SJSA1 (cell line): ENCODE data around the gene WDR27. TPM values are rescaled to one million over a fixed set of nuclear protein-coding genes. Genes with fewer than 3 reads are reported as not detected.
A peak's percentile ranks its signal among the peaks of the same experiment; 100 is the strongest.

Experiments
- DNase-seq, 2 experiments: peaks; one replicate each; pipeline ENCODE4 v3.0.0-alpha.2; 2015 to 2020; ENCODE audit warnings: low spot score in 2 of 2, low read depth in 1 of 2
- H3K27ac ChIP-seq: fragments of 250-450 bp; sonication (Bioruptor Pico); 2 replicates; pipeline ENCODE4 v1.5.1; 2020; ENCODE audit warnings: mild to moderate bottlenecking, moderate library complexity
- H3K27me3 ChIP-seq: fragments of 250-450 bp; sonication (Bioruptor Pico); replicated peaks from 2 replicates; pipeline ENCODE4 v1.5.1; 2020; ENCODE audit warnings: mild to moderate bottlenecking, moderate library complexity
- H3K36me3 ChIP-seq: fragments of 250-450 bp; sonication (Bioruptor Pico); 2 replicates; pipeline ENCODE4 v1.5.1; 2020; ENCODE audit warnings: mild to moderate bottlenecking
- H3K4me1 ChIP-seq: fragments of 250-450 bp; sonication (Bioruptor Pico); replicated peaks from 2 replicates; pipeline ENCODE4 v1.6.1; 2021; ENCODE audit warnings: mild to moderate bottlenecking
- H3K4me3 ChIP-seq: fragments of 250-450 bp; sonication (Bioruptor Pico); 2 replicates; pipeline ENCODE4 v1.5.1; 2020; ENCODE audit warnings: mild to moderate bottlenecking
- H3K9me3 ChIP-seq: fragments of 250-450 bp; sonication (Bioruptor Pico); replicated peaks from 2 replicates; pipeline ENCODE4 v1.5.1; 2020; ENCODE audit warnings: mild to moderate bottlenecking
- total RNA-seq: library from RNA; depleted of rRNA; stranded (reverse); fragments of >200 nt; shearing (Covaris generic); gene quantifications from 2 replicates; pipeline ENCODE4 v1.2.3, GENCODE V29; 2014

The WDR27 gene
- total RNA-seq, 1 experiment from 2014 or later: 9.6 TPM

DNA sequence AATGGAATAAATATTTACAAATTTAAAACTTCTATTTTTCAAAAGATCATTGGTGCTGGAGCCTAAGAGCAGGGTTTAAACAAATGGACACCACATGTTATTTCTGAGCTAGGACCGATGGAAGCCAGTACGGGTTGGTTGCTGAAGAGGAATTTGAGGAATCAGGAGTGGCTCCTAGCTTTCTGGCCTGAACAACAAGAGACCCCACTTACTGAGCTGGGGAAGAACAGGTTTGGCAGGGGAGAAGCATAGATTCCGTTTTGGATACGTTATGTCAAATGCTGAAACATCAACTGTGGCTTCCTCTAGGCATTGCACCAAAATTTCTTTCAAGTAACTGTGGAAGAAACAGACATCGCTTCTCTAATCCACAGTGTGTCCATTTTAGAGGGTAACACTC lies 6.7 kb downstream of the WDR27 start:
- no peak overlapping the region for H3K27ac ChIP-seq
- H3K9me3 ChIP-seq: no peaks in the 10 kb centered on the region; the same call in 1 of the 2 replicates
- H3K4me1 ChIP-seq: peaks cover 3% of the 10 kb centered on the region
- no peak overlapping the region for H3K4me3 ChIP-seq
- peaks cover 13% of the 10 kb centered on the region; the same call in 1 of the 2 replicates for H3K36me3 ChIP-seq
- DNase-seq: no peak
- no peaks in the 10 kb centered on the region for H3K27me3 ChIP-seq

DNA sequence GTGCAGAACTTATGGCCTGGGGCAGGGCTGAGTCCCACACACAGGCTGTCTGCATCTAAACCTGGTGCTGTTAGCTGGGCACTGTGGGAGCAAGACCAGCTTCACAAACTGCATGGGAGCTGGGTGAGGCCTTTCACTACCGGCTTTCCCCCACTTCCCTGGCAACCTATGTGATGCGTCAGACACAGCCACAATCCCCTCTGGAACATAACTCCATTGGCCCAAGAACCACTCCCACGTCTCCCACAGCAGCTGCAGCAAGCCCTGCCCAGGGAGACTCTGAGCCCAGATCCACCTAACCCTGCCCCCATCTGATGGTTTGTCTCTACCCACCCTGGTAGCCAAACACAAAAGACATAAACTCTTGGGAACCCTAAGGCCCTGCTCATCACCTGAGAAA lies 9.3 kb downstream of the WDR27 start:
- Histone ChIP-seq H3K4me3 (no peak overlapping the region), H3K36me3 (peaks cover 21% of the 10 kb centered on the region), H3K4me1 (0 out of 2 replicates have a peak, but pooled peaks cover 3% of the 10 kb centered on the region), H3K9me3 (no peaks in the 10 kb centered on the region; the same call in 1 of the 2 replicates), H3K27me3 (no peaks in the 10 kb centered on the region), H3K27ac (no peak overlapping the region)
- DNase-seq: no peak

GRCh38 chr6:169691260-169691659 lies 10.6 kb downstream of the WDR27 start:
- Histone ChIP-seq H3K4me1 (0 out of 2 replicates have a peak, but pooled peaks cover 3% of the 10 kb centered on the region), H3K27ac (no peak overlapping the region), H3K9me3 (peaks cover 4% of the 10 kb centered on the region; the same call in 1 of the 2 replicates), H3K4me3 (no peak overlapping the region), H3K36me3 (peaks cover 31% of the 10 kb centered on the region), H3K27me3 (no peaks in the 10 kb centered on the region)
- no peak for DNase-seq

DNA sequence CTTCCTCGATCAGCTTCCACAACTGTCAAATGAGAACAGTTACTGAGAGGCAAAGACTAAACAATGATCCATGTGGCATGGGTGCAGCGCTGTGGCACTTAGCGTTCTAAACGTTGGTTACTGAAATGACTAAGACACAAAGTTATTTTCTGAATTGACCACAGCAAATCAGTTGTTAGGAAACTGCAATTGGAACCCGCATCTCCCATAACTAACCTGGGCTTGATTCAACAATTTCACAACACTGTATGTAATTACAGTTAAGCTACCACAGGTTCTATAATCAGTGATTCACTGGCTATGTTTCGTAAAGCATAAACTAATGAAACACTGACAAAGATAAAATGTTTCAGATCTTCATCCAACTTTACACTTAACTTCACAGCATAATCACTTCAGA lies 12.5 kb downstream of the WDR27 start:
- no peak overlapping the region for H3K27ac ChIP-seq
- H3K4me3 ChIP-seq: no peak overlapping the region
- no peaks in the 10 kb centered on the region for H3K27me3 ChIP-seq
- 0 out of 2 replicates have a peak, but pooled peaks cover 3% of the 10 kb centered on the region for H3K4me1 ChIP-seq
- DNase-seq: peak in 1 of 2 experiments; percentile 17
- peaks cover 8% of the 10 kb centered on the region for H3K9me3 ChIP-seq
- peaks cover 28% of the 10 kb centered on the region for H3K36me3 ChIP-seq

- Histone ChIP-seq H3K9me3 (peaks cover 8% of the 10 kb centered on the region), H3K4me3 (no peak overlapping the region), H3K36me3 (peaks cover 39% of the 10 kb centered on the region), H3K4me1 (0 out of 2 replicates have a peak, but pooled peaks cover 3% of the 10 kb centered on the region), H3K27me3 (no peaks in the 10 kb centered on the region), H3K27ac (no peak overlapping the region)
- no peak for DNase-seq
Observed at GRCh38 chr6:169685860-169686259, 16.0 kb downstream of the WDR27 start.

DNA sequence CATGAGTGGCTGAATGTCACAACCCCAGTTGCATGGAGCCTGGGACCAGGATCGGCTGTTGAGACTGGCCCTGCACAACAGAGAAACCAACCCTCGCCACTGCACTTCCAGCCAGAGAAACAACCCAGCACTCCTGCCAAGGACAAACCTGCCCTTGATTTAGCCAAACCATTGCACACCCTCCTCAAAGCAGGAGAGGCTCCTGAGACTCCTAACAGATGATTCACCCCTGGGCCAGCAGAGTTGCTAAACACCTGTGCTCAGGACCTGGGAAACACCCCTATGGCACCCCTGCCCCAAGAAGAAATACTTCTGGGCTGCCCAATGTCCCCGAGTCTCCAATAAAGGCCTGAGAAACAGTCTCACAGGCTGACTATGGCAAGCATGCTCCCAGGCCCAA lies 17.8 kb downstream of the WDR27 start:
- H3K27ac ChIP-seq: no peak overlapping the region
- no peaks in the 10 kb centered on the region for H3K27me3 ChIP-seq
- no peak for DNase-seq
- H3K9me3 ChIP-seq: peaks cover 8% of the 10 kb centered on the region
- H3K4me1 ChIP-seq: 0 out of 2 replicates have a peak, but pooled peaks cover 3% of the 10 kb centered on the region
- peaks cover 39% of the 10 kb centered on the region for H3K36me3 ChIP-seq
- no peak overlapping the region for H3K4me3 ChIP-seq

- Histone ChIP-seq H3K9me3 (no peaks in the 10 kb centered on the region), H3K4me1 (no peaks in the 10 kb centered on the region), H3K4me3 (no peak overlapping the region), H3K27ac (no peak overlapping the region), H3K36me3 (peaks cover 18% of the 10 kb centered on the region), H3K27me3 (no peaks in the 10 kb centered on the region)
- DNase-seq: no peak
Observed at GRCh38 chr6:169678342-169678741, 23.5 kb downstream of the WDR27 start.

DNA sequence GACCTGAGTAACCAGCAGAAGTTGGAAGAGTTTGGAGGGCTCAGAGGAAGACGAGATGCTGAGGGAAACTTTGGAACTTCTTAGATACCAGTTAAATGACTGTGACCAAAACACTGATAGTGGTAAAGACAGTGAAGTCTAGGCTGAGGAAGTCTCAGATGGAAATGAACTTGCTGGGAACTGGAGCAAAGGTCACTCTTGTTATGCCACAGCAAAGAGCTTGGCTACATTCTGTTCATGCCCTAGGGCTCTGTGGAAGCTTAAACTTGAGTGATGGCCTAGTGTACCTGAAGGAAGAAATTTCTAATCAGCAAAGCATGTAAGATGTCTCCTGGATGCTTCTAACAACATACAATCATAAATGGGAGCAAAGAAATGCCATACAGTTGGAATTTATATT lies 24.7 kb downstream of the WDR27 start:
- DNase-seq: no peak
- peaks cover 13% of the 10 kb centered on the region for H3K36me3 ChIP-seq
- H3K27ac ChIP-seq: no peak overlapping the region
- no peak overlapping the region for H3K4me3 ChIP-seq
- H3K4me1 ChIP-seq: no peaks in the 10 kb centered on the region
- H3K9me3 ChIP-seq: no peaks in the 10 kb centered on the region
- H3K27me3 ChIP-seq: no peaks in the 10 kb centered on the region

- Histone ChIP-seq H3K4me1 (no peaks in the 10 kb centered on the region), H3K27me3 (no peaks in the 10 kb centered on the region), H3K4me3 (no peak overlapping the region), H3K27ac (no peak overlapping the region), H3K9me3 (no peaks in the 10 kb centered on the region), H3K36me3 (peaks cover 11% of the 10 kb centered on the region)
- no peak for DNase-seq
Observed at GRCh38 chr6:169675011-169675410, 26.8 kb downstream of the WDR27 start.

GRCh38 chr6:169671563-169671962 lies 30.3 kb downstream of the WDR27 start:
- no peaks in the 10 kb centered on the region for H3K9me3 ChIP-seq
- no peak for DNase-seq
- H3K27ac ChIP-seq: no peak overlapping the region
- peaks cover 22% of the 10 kb centered on the region for H3K36me3 ChIP-seq
- H3K4me1 ChIP-seq: no peaks in the 10 kb centered on the region
- H3K4me3 ChIP-seq: no peak overlapping the region
- no peaks in the 10 kb centered on the region for H3K27me3 ChIP-seq

GRCh38 chr6:169669889-169670288 lies 31.9 kb downstream of the WDR27 start:
- Histone ChIP-seq H3K27ac (no peak overlapping the region), H3K27me3 (no peaks in the 10 kb centered on the region), H3K36me3 (peaks cover 22% of the 10 kb centered on the region), H3K4me3 (no peak overlapping the region), H3K4me1 (no peaks in the 10 kb centered on the region), H3K9me3 (no peaks in the 10 kb centered on the region)
- no peak for DNase-seq

- DNase-seq: no peak
- Histone ChIP-seq H3K4me1 (no peaks in the 10 kb centered on the region), H3K36me3 (peaks cover 22% of the 10 kb centered on the region), H3K4me3 (no peak overlapping the region), H3K27me3 (no peaks in the 10 kb centered on the region), H3K9me3 (no peaks in the 10 kb centered on the region), H3K27ac (no peak overlapping the region)
Observed at GRCh38 chr6:169669147-169669546, 32.7 kb downstream of the WDR27 start.

DNA sequence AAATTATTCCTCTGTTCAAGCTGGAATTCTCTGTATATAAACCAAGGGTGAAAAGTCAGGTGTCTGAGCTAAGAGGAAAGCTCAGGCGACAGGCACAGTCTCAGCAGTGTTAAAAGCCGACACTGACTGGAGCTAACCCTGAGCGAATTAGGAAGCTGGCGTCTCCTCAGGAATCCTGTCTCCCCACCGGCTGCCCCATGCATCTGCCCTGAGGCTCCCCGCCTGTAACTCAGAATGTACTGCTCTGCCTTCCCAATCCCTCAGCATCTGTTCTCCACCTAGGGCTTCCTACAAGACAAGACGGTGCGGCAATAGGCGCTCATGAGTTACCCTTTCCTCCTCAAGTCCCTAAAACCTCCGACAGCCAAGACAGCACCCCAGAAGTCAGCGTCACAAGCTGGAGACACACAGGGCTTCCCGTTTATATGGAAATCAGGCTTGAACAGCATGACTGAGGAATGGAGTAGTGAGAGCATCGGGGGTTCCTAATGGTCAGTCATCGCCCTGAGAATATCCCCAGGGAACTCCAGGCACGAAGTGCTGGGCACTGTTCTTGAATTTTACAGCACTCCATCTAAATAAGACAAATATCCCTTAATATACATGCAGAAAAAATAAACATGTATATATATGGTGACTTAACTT lies 33.5 kb downstream of the WDR27 start:
- H3K36me3 ChIP-seq: peaks cover 26% of the 10 kb centered on the region

DNA sequence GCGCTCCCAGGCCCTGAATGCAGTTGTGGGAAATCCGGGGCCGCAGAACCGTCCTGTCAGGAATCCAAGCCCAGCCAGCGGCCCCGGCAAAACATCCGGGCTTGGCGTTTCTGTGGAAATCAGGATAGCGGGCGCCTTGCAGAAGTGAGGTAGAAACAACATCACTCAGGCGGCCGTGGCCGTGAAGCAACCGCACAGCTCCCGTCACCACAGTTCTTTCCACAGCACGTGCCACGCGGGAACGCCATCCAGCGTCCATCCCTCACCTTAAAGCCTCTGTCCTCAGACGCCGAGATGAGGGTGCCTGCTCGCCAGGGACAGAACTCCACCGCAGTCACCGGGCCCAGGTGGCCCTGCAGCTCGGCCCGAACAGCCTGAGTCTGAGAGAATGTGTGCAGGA lies 34.1 kb downstream of the WDR27 start:
- no peak overlapping the region for H3K4me3 ChIP-seq
- H3K27ac ChIP-seq: no peak overlapping the region
- no peak for DNase-seq
- H3K4me1 ChIP-seq: no peaks in the 10 kb centered on the region
- no peaks in the 10 kb centered on the region for H3K27me3 ChIP-seq
- H3K9me3 ChIP-seq: no peaks in the 10 kb centered on the region
- peaks cover 27% of the 10 kb centered on the region for H3K36me3 ChIP-seq

More for the DNA sequence above, 33.5 kb downstream of the WDR27 start:
- H3K9me3 ChIP-seq: no peaks in the 10 kb centered on the region
- no peaks in the 10 kb centered on the region for H3K4me1 ChIP-seq
- H3K27ac ChIP-seq: no peak overlapping the region
- H3K4me3 ChIP-seq: no peak overlapping the region
- no peak for DNase-seq
- H3K27me3 ChIP-seq: no peaks in the 10 kb centered on the region

DNA sequence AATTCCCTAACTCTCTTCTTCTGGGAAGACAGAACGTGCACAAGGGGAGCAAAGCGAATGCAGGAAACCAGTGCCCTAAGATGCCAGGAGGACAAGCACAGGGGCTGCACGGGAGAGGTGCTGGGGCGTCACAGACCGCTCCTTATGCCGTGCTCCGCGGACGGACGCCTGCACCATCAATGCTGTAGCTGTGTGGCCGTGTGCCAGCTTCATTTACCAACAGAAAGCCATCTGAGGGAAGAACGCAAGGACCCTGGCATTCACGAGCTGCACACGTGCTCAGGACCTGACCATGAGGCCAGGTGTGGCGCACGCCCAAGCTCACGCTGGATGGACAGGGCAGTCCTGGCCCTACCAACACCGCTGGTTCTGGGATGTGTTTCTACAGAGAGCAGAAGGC lies 35.4 kb downstream of the WDR27 start:
- Histone ChIP-seq H3K36me3 (peaks cover 28% of the 10 kb centered on the region), H3K4me3 (no peak overlapping the region), H3K27me3 (no peaks in the 10 kb centered on the region), H3K4me1 (no peaks in the 10 kb centered on the region), H3K9me3 (no peaks in the 10 kb centered on the region), H3K27ac (no peak overlapping the region)
- no peak for DNase-seq
